Gastroesophageal sphincter (tissue), 3 donors: Measurements from ENCODE around the gene SV2B.

Experiments used
- CTCF ChIP-seq, 4 experiments: fragments of 200-600 bp in 2 of 4; fragments of 450-650 bp in 2 of 4; sonication (generic) in 1 of 4; IDR thresholded peaks; one replicate each; pipeline ENCODE4 v1.5.1; 2017 to 2019; ENCODE audit warnings: antibody characterized with exemption in 4 of 4, mild to moderate bottlenecking in 2 of 4, moderate library complexity in 2 of 4
- POLR2A ChIP-seq, 2 donors: fragments of 450-650 bp; IDR thresholded peaks; one replicate each; pipeline ENCODE4 v1.6.1; 2017; ENCODE audit warnings: antibody characterized with exemption in 2 of 2, mild to moderate bottlenecking in 2 of 2, moderate library complexity in 1 of 2
- POLR2AphosphoS5 ChIP-seq: sonication (generic); formaldehyde crosslinking; IDR thresholded peaks from one replicate; pipeline ENCODE4 v1.6.1; 2017; ENCODE audit warnings: antibody characterized with exemption

- TF ChIP-seq CTCF (IDR thresholded peaks at IDR 0.05) = no peak
- no peak for TF ChIP-seq POLR2A (IDR thresholded peaks at IDR 0.05)
- TF ChIP-seq POLR2AphosphoS5 = no peak
Measured at GRCh38 chr15:91319371-91320059, 219.5 kb downstream of the SV2B start.
